Measurements from ENCODE around the gene CAD. TPM values are rescaled to one million over a fixed set of nuclear protein-coding genes. Genes with fewer than 3 reads are reported as not detected.

CAD gene
- total and polyA plus RNA-seq, 2 donors (not counting 3 experiments of a cell fraction or from before 2014, with no cell fraction given) = 60.3 to 91.4 TPM

GRCh38 chr2:27182346-27182745, 34.8 kb upstream of the CAD start:
- dilution Hi-C loops (cut with MboI; ENCODE audit: extremely low pct_ligation_motif_present, low sequenced_read_pairs) (no loop called here), intact Hi-C loops (cut with micrococcal nuclease) (no loop called here)
- ChIA-PET POLR2A (no interaction called here), CTCF (interaction anchor here (1.7 to 2.8 kb wide), 2 partner anchors 9 to 13 kb away, joined by 8 to 17 read pairs; no protein-coding TSS in a partner anchor)
- Histone ChIP-seq H3K36me3 (ENCODE audit: control insufficient read depth in 2 of 2, extremely low read depth in 1 of 2, insufficient read depth in 2 of 2, low read length in 2 of 2) (no peaks in the 10 kb centered on the region), H4K20me1 (replicated peaks; ENCODE audit: control insufficient read depth, extremely low read depth, insufficient read depth, low read length) (no peaks in the 10 kb centered on the region), H3K4me1 (ENCODE audit: control insufficient read depth, extremely low read depth, insufficient read depth, low read length) (no peaks in the 10 kb centered on the region), H3K4me2 (ENCODE audit: insufficient read depth, low read length) (no peak overlapping the region), H3K27me3 (ENCODE audit: control insufficient read depth in 2 of 2, insufficient read depth in 2 of 2, low read length in 2 of 2) (peaks cover 17 to 20% of the 10 kb centered on the region in 2 experiments), H3K9me3 (replicated peaks; ENCODE audit: control insufficient read depth, insufficient read depth, low read length) (no peaks in the 10 kb centered on the region), H3K9me1 (replicated peaks; ENCODE audit: control insufficient read depth, extremely low read depth, insufficient read depth, low read length) (no peaks in the 10 kb centered on the region), H3K27ac (ENCODE audit: insufficient read depth, low read depth, low read length) (no peak overlapping the region), H3K9ac (replicated peaks; ENCODE audit: extremely low read depth, insufficient read depth, low read length) (no peak overlapping the region), H3K4me3 (replicated peaks in 1 of 3; ENCODE audit: insufficient read depth in 1 of 3, low read depth in 1 of 3, low read length in 3 of 3) (no peak overlapping the region), H2AFZ (ENCODE audit: low read depth, low read length) (no peak overlapping the region), H3K79me2 (ENCODE audit: control insufficient read depth, insufficient read depth, low read length) (no peaks in the 10 kb centered on the region)
- BruUV-seq (replicated peaks) = no TSS peak
- TF ChIP-seq POLR2A (IDR thresholded peaks at IDR 0.05; ENCODE audit: low read depth, low read length) (no peak), FOS (IDR thresholded peaks at IDR 0.05; ENCODE audit: borderline replicate concordance, insufficient read depth, low read length) (no peak), EZH2 (IDR thresholded peaks at IDR 0.05; ENCODE audit: borderline replicate concordance, low read depth, low read length, severe bottlenecking) (no peak)
- DNase-seq (ENCODE audit: low read depth, low spot score) (no peak), FAIRE-seq (no peak)

DNA sequence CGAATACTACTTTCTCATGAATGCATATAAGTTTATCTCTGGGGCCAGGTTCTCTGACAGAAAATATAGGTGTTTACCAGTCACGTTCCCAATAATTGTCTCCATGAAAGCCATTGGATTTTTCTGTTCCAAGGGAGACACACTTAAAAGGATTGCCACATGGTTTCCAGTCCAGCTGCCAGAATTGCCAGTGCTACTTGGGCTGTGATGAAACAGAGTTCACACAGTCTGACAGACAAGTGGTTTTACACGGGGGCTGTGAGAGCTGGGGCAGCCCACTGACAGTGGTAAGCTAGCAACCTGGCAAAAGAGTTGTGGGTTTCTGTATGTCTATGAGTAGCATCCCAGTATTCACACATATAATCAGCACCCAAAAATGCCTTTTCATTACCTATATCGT, 33.1 kb upstream of the CAD start:
- no peaks in the 10 kb centered on the region for H3K9me3 ChIP-seq (replicated peaks; ENCODE audit: control insufficient read depth, insufficient read depth, low read length)
- FAIRE-seq (no peak), DNase-seq (ENCODE audit: low read depth, low spot score) (no peak)
- BruUV-seq (replicated peaks) = no TSS peak
- H3K79me2 ChIP-seq (ENCODE audit: control insufficient read depth, insufficient read depth, low read length) = no peaks in the 10 kb centered on the region
- dilution Hi-C loops (cut with MboI; ENCODE audit: extremely low pct_ligation_motif_present, low sequenced_read_pairs) = no loop called here
- H3K36me3 ChIP-seq (ENCODE audit: control insufficient read depth in 2 of 2, extremely low read depth in 1 of 2, insufficient read depth in 2 of 2, low read length in 2 of 2) = no peaks in the 10 kb centered on the region
- CTCF ChIA-PET = interaction anchor here (1.8 kb wide), 2 partner anchors 9 to 14 kb away, joined by 5 to 8 read pairs; no protein-coding TSS in a partner anchor
- H2AFZ ChIP-seq (ENCODE audit: low read depth, low read length) = no peak overlapping the region
- intact Hi-C loops (cut with micrococcal nuclease) = no loop called here
- no peaks in the 10 kb centered on the region for H3K4me1 ChIP-seq (ENCODE audit: control insufficient read depth, extremely low read depth, insufficient read depth, low read length)
- POLR2A ChIA-PET = no interaction called here
- H3K27me3 ChIP-seq (ENCODE audit: control insufficient read depth in 2 of 2, insufficient read depth in 2 of 2, low read length in 2 of 2) = peaks cover 13 to 20% of the 10 kb centered on the region in 2 experiments
- H4K20me1 ChIP-seq (replicated peaks; ENCODE audit: control insufficient read depth, extremely low read depth, insufficient read depth, low read length) = no peaks in the 10 kb centered on the region
- H3K4me3 ChIP-seq (replicated peaks in 1 of 3; ENCODE audit: insufficient read depth in 1 of 3, low read depth in 1 of 3, low read length in 3 of 3) = no peak overlapping the region
- no peak overlapping the region for H3K4me2 ChIP-seq (ENCODE audit: insufficient read depth, low read length)
- no peaks in the 10 kb centered on the region for H3K9me1 ChIP-seq (replicated peaks; ENCODE audit: control insufficient read depth, extremely low read depth, insufficient read depth, low read length)
- no peak overlapping the region for H3K27ac ChIP-seq (ENCODE audit: insufficient read depth, low read depth, low read length)
- H3K9ac ChIP-seq (replicated peaks; ENCODE audit: extremely low read depth, insufficient read depth, low read length) = no peak overlapping the region
- no peak for TF ChIP-seq GATA2 (IDR thresholded peaks at IDR 0.05; ENCODE audit: insufficient read depth, insufficient read length, low read depth, low read length)
- TF ChIP-seq JUN (IDR thresholded peaks at IDR 0.05; ENCODE audit: borderline replicate concordance, insufficient read depth, insufficient read length, low read depth) = no peak
- no peak for TF ChIP-seq FOS (IDR thresholded peaks at IDR 0.05; ENCODE audit: borderline replicate concordance, insufficient read depth, low read length)
- TF ChIP-seq, protein P1, sequence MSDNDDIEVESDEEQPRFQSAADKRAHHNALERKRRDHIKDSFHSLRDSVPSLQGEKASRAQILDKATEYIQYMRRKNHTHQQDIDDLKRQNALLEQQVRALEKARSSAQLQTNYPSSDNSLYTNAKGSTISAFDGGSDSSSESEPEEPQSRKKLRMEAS (IDR thresholded peaks at IDR 0.05; ENCODE audit: insufficient read depth, insufficient read length) = no peak
- no peak for TF ChIP-seq EZH2 (IDR thresholded peaks at IDR 0.05; ENCODE audit: borderline replicate concordance, low read depth, low read length, severe bottlenecking)
- TF ChIP-seq POLR2A (IDR thresholded peaks at IDR 0.05; ENCODE audit: low read depth, low read length) = no peak
